GM18499 (cell line): ENCODE data around the gene TLR6.

Source experiments
- ATAC-seq: cut with Tn5 transposase; IDR thresholded peaks from one replicate; pipeline ENCODE4 v1.9.1; 2021; ENCODE audit warnings: moderate number of reproducible peaks; ENCODE audit not compliant: insufficient read depth, unreplicated experiment

The TLR6 gene

GRCh38 chr4:38856524-38857337 lies at the start of gene TLR6:
TLR6 (minus strand) TSS chr4:38856817; CDS start chr4:38829473, 27,344 bp downstream.
- ATAC-seq, result no peak

DNA sequence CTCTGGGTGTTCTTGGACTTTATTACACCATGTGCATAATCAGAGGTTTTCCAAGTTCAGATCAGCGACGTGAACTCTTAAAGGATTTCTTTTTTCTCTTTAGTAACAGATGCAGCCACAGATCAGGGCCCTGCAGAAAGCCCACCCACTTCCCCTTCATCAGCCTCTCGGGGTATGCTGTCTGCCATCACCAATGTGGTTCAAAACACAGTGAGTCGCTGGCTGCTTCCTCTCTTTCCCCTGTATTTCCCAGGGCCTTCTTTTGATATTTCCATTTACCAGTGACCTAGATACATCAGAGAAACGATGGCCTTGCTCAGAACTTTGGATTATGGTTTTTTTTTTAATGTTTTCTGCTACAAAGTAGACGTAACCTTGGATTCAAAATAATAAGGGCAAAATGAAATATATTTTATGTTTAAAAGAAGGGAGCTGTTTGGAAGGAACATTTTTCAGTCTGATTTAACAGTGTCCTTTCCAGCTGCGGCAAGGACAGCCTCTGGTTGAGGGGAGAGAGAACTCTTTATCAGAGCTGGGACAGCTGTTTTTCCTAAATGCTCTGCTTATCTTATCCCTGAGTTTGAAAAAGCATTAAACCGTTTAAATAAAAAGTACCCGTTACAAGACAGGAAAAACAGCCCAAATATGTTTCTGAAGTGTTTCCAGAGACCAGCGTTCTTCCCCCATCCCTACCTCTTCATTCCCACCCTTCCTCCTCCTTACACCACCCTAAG lies 49.2 kb upstream of the TLR6 start:
- no peak for ATAC-seq

DNA sequence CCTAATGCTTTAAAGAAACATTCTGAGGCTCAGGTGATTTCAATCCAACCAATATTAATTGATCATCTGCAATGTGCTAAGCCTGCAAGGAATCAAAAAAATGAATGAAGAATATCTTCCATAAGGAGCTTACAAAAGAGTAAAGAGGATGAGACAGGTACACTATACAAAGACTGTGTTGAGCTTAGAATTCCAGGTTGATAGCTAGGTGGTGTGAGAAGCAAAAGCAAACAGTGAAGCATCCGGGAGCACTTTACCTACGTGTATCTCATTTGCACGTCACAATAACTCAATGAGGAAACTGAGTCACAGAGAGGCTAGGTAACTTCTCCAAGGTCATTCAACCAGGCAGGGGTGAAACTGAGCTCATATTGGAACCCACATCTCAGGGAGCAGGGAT lies 48.1 kb upstream of the TLR6 start:
- ATAC-seq, result no peak

GRCh38 chr4:38904090-38904666 lies 47.6 kb upstream of the TLR6 start:
- ATAC-seq, result no peak

DNA sequence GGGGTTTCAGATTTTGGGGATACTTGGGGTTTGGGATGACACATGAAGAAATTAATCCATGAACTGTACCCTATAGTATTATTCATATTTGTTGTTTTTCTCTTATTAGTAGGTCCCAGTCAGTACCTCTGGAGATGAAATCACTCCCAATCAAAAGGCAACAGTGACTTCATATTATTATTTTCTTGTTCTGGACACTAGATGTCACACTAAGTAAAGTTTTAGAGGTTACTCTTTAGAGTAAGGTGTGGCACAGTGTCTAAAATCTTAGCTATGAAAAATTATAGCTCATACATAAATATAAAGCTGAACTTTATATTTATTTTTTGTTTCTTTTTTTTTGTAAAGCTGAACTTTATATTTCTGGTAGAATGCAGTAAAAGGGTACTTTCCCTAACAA lies 46.1 kb upstream of the TLR6 start:
- ATAC-seq, result no peak

DNA sequence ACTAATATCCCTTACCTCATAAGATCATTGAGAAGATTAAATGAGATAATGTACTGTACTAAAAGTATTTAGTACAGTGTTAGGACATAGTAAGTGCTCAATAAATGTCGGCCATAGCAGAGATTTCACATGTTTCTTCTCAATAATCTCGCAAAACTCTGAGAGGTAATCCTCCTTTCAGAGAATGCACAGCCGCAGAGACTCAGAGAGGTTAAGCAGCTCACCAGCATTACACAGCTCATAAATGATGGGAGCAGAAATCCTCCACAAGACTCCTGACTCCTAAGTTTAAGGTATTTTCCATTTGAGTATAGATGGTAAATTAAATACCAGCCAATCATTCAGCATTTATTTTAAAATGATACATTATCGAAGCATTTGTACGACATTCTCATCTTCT lies 45.6 kb upstream of the TLR6 start:
- ATAC-seq, result no peak

- no peak for ATAC-seq
Measured at GRCh38 chr4:38898245-38898644, 41.6 kb upstream of the TLR6 start.

GRCh38 chr4:38896940-38897339 lies 40.3 kb upstream of the TLR6 start:
- no peak for ATAC-seq

DNA sequence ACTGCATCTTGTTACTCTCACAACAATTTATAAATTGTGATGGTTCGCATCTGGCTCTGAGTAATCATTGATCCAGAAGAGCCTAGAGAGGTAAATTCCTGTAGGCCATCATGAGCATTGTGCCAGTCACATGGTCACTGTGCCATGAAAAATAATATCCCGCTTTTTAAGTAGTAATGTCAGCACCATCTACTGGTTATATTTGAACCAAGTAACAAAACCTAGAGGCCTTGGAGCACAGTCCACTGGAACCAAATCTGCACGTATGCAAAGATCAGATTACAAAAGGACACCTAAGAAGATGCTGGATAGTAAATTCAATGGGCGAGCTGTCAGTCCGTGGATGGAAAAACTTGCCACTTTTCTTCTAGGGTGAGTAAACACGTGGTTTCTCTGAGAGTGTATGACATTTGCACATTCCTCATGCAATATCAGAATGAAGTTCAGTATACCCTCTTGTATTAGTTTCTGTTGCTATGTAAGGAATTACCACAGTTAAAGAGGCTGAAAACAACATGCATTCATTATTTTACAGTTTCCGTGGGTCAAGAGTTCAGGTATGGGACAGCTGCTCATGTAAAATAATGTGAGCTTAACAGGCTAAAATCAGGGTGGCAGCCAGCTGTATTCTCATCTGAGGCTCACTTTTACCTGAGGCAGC lies 37.8 kb upstream of the TLR6 start:
- no peak for ATAC-seq

GRCh38 chr4:38891051-38891983 lies 34.7 kb upstream of the TLR6 start:
- ATAC-seq, result no peak

DNA sequence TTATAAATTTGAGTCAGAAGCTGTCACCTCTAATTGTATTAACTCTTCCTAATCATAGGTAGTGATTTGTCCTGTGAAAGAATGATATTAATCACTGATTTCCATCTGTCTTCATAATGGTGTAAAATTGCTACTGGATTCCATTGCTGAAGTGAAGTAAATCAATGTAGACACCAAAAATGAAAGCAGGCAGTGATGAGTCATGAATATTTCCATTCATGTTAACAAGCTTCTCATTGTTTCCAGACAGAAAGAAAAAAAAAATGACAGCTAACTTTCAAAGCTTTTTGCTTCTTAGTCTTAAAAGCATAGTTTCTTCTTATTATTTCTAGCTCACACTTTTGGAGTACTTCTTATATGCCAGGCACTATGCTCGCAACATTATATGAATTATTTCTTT lies 32.5 kb upstream of the TLR6 start:
- no peak for ATAC-seq

DNA sequence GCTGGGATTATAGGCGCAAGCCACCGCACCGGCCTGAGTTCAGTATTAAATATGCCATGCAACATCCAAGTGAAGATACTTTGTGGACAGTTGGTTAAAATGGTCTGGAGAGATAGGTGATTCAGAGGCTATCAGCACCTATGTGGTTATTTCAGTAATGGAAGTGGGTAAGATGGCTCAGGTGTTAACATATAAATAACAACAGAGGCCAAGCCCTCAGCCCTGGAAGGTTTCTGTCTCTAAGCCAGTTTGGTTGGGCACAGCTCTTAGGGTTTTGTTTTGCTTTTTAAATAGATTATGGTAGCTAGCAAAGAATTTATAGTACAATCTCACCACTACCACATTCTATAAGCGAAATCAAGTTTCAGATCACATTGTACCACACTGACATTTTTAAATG lies 27.6 kb upstream of the TLR6 start:
- no peak for ATAC-seq

GRCh38 chr4:38876636-38877035 lies 20.0 kb upstream of the TLR6 start:
- no peak for ATAC-seq

DNA sequence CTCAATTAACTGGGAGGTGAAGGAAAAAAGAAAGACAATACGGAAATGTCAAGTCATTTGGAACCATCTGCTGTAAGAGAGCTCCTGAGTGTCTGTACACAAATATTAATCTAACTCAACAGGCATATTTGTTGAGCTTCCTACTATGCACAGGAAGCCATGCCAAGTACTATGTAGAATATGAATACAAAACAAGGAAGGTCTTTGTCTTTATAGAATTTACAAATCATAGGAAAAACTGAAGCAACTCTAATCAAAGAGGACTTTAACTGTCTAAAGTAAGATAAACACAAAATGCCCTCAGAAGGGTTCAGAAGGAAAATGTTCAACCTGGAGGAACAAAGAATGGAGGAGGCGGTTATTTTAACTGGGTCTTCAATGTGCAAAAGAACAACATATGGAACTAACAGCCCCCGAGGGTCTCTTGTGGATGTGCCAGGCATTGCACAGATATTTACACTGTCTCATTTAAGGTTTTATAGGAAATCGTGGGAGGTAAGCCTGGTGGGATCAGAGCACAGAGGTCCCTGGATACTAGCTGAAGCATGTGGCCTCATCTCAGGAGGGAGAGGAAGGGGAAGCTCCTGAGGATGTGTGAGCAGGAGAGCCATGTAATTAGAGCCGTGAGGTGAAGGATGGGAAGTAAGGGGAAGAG lies 16.8 kb upstream of the TLR6 start:
- ATAC-seq, result no peak

- ATAC-seq, result no peak
Measured at GRCh38 chr4:38872620-38873019, 16.0 kb upstream of the TLR6 start.

DNA sequence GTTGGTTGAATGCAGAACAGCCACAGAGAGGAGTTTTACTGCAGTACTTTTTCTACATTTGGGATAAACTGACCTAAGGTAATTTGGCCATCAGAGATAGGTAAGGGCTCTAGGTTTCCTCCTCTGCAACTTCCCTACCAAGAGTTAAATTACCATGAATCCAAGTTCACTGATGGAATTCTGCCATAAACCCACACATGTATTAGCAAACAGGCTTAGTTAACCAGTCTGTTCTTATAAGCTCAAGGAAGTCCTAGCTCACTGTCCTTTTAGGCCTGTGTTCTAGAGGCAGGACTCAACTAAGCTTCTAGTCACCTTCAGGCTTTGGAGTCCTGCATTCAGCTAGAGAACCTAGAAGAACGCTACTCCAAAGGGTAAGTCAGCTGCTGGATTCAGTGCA lies 15.0 kb upstream of the TLR6 start:
- ATAC-seq, result no peak

- ATAC-seq, result no peak
Measured at GRCh38 chr4:38870098-38870808, 13.6 kb upstream of the TLR6 start.

DNA sequence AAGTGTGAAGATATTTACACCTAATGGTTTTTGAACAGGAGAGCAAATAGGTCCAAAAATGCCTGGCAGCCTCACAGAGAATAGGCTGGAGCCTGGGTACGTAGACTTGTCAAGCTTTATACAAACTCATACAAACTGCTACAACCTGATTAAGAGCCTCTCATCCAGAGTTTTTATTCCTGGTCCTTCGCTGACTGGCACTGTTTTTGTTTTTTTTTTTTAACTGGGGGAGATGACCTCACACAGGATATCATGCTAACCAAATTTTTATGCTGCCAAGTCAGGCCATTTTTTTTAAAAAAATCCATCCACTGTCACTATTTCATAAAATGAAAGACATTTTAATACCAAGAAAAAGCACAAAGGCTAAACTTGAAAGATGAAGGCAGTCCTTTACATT lies 12.9 kb upstream of the TLR6 start:
- ATAC-seq, result no peak
